Measurements from ENCODE around the gene MOB3A. TPM values are rescaled to one million over a fixed set of nuclear protein-coding genes. Genes with fewer than 3 reads are reported as not detected.
A peak's percentile ranks its signal among the peaks of the same experiment; 100 is the strongest.

MOB3A gene
- total RNA-seq, 1 donor from 2014 or later: 51.0 TPM

DNA sequence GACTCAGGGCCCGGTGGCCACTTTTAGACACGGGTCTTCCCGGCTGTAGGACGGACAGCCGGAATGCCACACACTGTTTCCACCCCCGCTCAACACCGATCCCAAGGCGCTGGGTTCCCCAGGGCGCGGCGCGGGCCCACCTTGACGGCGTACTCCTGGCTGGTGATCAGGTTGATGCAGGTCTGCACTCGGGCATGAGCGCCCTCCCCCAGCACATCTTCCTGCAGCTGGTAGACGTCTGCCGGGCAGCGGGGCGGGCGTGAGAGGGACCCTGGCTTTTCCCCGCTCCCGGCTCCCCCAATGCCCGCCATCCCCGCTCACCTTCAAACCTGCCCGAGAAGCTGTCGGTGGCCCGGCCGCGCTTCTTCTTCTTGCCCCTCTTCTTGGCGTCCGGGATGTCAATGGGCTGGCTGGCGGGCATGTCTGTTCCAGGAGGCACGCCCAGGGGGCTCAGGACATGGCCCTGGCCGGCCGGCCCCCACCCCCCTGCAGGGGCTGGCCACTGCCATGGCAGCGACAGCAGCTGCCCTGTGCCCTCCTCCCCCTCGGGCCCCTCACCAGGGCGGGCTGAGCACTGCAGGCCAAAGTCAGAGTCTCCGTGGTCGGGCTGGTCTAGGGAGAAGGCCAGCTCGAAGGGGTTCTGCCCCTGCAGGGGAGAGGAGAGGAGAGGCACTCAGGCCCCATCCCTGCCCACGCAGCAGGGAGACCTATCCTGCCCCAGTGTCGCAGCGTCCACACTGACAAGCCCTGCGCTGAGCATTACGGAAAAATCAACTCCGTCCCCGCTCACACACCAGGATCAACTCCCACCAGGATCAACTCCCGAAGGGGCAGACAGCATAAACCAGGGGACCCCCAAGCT lies 49.8 kb downstream of the MOB3A start:
- DNase-seq (ENCODE audit: low spot score): no peak

DNA sequence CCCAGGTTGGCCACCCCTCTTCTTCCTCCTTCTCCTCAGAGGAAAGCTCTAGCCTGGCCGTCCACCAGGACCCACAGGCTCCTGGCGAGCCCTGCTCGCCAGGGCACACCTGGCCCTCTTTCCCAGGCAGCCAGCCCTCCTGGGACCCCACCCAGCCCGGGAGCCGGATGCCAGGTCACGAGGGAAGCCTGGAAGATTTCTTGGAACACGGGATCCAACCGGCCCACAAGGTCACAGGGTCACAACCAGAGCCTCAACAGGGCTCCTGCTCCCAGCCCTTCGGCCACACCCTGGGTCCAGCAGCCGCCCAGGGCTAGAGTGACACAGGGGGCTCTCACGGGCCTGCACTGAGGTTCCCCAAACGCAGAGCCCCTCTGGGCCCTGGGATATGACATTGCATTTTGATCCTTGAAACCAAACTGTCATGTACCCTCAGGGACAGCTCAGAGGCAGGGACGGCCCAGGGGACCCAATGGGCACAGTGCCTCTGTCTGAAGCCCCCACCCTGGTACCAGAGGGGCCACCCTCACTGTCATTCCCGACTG lies 50.6 kb downstream of the MOB3A start:
- DNase-seq (ENCODE audit: low spot score): peak; percentile 43

DNA sequence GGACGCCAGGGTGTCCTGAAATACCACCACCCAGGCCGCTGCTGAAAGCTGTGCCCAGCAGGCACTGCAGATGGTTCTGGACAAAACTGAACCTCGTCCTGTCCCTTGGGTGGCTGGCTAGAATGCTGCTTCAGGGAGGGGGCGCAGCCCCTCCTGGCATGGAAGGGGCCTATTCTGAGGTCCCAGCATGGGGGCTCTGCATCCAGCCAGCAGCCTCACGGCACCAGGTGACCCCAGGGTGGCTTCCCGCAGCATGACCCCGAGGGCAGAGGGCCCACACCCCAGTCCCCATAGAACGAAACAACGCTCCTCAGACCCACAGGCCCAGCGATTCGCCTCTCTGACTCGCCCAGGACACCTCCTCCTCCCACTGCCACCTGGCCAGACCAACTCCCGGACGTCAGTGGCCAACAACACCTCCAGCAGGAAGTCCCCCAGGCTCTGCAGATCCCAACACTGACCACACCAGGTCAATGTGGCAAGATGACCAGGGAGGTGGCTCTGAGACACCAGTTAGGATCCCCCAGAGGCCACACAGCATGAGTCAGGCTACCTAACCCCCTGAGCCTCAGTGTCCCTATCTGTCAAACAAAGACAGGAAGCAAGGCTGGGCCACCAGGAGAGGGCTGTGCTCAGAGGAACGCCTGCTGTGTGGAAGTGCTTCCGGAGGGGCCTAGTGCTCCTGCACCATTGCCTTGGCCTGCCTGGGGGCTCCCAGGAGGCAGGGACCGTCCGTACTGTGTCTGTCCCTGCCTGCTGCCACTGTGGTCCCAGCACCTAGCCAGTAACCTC lies 51.2 kb downstream of the MOB3A start:
- peak; percentile 43 for DNase-seq (ENCODE audit: low spot score)

DNA sequence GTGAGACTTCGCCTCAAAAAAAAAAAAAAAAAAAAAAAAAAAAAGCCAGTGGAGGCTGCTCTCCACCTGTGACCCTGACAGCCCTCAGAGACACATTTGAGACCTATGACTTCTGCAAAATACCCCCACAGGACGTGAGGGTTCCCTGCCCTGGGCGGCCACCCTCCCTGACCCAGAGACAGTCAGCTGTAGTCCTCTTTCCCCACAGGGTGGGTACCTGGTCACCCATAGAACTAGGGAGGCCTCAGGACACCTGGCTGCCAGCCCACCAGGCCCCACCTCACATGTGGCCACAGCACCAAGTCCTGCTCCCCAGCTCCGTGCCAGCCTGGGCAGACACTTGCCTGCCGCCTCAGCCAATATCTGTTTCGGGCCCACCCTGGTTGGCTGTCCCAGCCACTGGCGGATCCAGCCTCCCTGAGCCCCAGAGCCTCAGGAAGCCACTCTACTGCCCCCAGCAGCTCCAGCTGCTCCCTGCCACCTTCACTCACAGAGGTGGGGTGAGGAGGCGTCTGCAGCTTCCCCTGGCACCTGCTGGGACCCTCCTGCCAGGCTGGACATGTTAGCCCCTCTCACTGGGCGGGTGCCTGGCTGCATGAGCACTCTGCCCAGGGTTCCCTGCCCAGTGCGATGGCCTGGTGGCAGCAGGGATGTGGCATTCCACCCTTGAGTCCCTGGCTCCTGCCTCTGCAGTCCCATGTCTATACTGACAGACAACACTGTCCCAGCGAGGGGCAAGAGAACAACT lies 52.0 kb downstream of the MOB3A start:
- no peak for DNase-seq (ENCODE audit: low spot score)

DNA sequence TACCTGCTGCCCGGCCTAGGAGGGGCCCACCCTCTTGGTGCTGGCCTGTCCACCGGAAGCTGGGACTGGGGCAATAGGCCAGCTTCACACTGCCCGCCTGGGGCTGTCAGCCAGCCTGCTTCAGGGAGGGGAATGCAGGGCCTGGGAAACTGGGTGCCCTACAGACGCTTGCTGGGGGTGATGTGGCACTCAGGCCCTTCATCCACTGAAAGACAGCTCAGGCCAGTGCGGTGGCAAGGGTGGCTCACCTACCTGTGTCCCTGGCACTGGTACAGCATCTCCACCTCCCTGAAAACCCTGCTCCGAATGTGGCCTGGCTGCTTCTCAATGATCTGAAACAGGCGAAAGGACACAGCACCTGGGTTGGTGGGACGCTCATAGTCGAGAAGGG lies 52.9 kb downstream of the MOB3A start:
- DNase-seq (ENCODE audit: low spot score): peak; percentile 46

DNA sequence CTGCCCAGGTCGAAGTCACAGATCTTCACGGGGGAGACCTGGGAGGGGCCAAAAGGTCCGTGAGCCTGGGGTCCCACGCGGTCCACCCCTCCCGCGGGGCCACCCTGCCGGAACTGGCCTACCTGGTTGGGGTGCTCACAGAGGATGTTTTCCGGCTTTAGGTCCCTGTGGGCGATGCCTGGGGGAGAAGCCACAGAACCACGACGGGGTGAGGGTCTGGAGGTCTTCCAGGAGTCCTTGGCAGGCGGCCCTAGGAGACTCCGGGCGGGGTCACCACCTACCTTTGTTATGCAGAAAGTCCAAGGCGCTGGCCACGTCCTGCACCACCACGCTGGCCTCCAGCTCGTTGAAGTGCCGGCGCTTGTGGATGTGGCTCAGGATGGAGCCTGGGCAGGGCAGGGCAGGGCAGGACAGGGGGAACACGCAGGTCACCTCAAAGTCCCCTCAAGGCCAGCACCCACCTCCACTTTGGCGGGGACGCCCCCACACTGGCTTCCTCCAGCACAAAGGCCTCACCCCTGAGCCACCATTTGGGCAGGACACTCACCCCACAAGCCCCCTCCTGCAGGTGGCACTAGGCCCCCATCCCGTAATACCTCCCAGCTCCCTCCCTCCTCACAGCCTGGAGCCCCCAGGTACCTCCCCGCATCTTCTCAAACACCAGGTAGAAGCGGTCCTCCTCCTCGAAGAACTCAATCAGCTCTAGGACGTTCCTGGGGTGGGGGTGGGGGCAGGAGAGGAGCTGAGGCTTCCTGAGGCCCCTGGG lies 53.5 kb downstream of the MOB3A start:
- DNase-seq (ENCODE audit: low spot score): peak; percentile 65

DNA sequence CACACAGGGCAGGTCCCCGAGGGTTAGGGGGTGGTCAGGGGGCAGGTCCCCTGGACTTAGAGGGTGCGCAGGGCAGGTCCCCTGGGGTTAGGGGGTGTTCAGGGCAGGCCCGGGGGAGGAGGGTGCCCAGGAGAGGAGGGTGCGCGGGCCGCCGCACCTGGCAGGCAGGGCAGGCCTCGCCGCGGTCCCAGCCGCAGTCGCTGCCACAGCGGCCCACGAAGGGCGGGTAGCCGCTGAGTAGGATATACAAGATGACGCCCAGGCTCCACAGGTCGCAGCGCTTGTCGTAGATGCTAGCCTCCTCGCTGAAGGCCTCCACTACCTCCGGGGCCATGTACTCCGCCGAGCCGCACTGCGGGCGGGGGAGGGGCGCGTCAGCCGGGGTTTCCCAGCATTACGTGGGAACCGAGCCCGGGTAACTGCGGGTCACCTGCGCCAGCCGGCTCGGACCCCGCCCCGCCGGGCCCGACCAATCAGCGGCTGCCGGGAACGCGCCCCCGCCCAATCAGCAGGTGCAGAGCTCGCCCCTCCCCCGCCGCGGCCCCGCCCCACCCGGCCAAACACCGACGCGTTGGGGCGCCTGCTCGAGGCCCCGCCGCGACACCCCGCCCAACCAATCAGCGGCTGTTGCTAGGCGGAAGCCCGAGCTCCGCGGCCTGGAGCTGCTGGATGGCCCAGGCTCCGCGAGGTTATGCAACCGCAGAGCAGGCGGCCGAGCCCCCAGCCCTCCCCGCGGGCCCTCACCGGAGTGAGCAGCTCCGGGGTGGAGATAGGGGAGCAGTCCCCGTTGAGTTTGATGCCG lies 54.2 kb downstream of the MOB3A start:
- peak; percentile 99 for DNase-seq (ENCODE audit: low spot score)

DNA sequence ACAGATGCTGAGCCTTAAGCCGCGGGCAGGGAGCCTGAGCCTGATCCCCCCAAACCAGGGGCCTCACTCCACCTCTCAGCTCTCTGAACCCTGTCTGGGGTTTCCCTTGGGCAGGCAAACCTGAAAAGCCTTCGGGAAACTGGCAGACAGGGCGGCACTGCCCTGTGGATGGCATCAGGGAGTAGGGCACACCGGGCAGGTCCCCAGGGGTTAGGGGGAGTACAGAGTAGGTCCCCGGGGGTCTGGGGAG lies 54.8 kb downstream of the MOB3A start:
- peak; percentile 57 for DNase-seq (ENCODE audit: low spot score)

DNA sequence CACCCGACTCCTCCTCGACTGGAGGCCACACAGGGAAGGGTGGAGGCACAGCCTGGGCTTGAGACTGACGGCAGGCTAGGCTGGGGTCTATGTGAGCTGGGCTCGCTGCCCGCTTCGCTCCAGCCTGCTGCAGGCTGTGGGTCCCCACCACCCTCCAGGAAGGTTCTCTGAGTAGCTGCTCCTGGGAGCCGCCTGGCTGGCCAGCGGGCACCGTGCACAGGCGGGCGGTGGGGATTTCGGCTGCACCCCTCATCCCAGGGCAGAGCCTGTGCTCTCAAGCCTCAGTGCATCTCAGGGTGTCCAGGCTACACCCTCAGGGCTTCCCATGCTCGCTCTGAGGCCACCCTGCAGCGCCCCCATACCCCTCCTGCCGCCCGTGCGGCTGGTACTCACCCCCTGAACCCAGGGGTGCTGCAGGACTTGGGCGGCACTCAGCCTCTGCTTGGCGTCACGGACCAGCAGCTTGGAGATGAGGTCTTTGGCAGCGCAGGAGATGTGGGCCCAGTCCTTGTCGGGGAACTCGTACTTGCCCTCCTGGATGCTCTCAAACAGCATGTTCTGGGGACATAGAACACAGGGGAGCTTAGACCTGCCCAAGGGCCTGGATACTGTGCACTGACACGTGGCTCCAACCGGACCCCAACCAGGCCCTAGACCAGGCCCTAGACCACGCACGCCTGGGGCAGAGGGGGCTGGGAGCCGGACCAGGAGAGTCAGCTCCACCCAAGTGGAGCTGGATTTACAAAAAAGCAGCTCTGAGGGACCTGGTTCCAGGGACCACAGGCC lies 55.3 kb downstream of the MOB3A start:
- DNase-seq (ENCODE audit: low spot score): no peak

DNA sequence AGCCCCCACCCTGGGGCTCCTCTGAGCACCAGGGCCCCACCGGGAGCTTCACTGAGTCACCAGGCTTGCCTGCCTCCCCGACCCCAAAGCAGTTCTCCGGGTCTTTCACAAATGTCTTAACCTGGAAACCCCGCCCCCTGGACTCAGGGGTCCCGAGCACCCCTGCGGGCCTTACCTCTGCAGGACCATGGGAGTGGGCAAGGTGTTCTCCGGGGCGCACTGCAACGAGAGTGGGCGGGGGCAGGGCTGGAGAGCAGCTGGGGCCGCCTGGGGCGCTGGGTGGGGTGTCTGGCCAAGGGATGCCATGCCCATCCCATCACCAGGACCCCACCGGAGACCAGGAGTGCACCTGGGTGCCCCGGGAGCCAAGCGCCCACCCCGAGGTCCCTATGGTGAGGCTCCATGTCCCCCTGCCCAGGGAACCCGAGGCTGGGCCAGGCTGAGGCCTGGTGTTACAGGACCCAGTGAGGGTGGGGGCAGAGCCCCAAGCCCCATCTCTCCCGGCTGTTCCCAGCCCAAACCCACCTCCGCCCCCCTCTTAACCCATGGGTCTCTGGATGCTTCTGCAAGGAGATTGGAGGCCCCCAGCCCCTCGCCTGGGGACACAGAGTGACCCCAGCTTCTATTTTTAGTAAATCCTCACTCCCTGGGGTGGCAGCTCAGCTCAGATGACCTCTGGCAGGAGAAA lies 56.0 kb downstream of the MOB3A start:
- DNase-seq (ENCODE audit: low spot score): peak; percentile 51

DNA sequence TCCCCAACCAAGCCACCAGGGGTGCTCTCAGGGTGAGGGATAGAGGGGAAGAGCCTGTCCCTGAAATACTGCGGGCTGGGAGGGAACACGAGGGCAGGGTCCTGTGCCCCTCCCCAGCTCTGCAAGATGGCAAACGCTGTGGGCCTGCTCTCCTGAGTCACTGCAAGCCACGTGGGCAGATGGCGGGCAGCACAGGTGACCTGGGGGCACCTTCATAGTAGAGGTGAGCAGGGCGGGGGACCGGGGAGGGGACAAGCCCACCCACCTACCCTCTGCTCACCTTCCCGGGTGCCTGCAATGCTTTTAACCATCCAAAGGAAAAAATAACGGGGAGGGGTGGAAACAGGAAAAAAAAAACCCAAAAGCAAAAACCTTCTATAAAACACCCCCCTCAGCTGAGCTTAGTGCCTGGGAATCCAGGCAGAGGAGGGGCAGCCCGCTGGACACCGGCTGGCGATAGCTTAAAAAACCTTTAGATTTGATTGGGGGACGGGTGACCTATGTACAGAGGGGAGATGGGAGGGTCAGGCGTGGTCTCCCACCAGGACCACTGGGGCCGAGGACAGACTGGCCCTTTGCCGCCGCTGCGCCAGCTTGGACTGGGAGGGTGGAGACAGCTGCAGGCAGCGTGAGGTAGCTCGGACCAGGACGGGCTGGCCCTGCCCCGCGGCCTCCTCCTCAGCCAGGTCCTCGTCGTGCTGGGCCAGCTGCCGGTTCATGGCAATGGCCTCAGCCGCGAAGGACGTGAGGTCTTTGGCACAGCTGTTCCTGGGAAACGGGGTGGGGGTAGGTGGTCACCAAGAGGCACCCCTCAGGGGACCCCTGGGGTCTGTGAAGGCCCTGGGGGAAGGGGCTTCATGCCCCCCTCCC lies 56.8 kb downstream of the MOB3A start:
- no peak for DNase-seq (ENCODE audit: low spot score)

DNA sequence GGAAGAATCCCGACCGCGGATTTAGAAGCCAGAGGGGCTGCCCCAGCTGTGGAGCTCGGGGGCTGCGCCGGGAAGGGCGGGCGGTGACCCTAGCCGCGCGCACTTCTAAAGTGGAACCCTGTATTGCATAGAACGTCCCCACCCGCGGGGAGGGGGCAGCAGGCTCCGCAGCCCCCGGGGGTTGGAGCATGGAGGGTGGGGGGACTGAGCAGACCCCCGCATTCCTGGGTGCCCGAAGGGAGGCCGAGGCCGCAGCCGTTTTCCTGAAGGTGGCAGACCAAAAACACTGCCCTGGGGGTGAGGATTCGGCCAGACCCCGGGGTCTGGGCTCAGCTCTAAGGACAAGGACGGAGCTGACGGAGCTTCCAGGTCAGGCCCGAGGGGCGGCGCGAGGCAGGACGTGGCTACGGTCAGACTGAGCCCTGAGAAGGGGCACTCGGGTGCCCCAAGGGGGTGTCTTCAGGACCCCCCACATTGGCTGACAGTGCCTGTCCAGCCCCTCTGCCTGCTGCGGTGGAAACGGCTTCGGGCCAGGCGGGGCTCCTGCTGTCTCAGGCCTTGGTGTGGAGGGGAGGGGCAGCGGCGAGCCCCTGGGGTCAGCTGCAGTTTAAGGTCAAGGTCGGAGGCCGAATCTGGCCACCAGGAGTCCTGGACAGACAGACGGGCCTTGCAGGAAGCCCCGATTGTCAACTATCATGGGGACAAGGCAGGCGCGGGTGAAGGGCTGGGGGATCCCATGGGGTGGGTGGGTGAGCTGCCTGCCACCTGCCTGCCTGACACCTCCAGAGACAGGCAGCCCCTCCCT lies 57.6 kb downstream of the MOB3A start:
- peak; percentile 48 for DNase-seq (ENCODE audit: low spot score)

DNA sequence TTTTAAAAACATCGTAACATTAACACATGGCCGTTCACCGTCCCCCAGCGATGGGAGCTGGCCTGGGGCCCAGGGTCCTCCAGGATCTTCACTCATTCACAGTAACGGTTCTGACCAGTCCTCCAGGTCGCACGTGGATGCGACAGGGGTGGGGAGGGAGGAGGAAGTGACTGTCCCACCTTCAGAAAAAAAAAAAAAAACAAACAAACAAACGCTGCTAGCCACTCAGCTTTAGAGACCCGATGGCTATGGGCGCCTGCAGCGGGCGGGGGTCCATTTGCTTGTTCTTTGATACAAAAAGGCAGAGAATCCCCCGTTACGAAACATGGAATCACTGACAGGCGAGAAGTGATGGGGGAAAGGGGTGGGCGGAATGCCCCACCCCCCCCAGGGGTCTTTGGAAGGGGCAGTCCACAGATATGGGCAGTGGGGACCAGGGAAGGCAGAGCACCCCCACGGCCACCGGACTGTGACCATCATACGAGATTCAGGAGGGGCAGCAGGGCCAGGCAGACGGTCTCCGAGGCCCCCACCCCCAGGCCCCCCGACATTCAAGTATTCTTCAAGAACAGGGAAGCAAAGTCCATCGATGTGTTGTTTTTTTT lies 58.4 kb downstream of the MOB3A start:
- DNase-seq (ENCODE audit: low spot score): no peak

DNA sequence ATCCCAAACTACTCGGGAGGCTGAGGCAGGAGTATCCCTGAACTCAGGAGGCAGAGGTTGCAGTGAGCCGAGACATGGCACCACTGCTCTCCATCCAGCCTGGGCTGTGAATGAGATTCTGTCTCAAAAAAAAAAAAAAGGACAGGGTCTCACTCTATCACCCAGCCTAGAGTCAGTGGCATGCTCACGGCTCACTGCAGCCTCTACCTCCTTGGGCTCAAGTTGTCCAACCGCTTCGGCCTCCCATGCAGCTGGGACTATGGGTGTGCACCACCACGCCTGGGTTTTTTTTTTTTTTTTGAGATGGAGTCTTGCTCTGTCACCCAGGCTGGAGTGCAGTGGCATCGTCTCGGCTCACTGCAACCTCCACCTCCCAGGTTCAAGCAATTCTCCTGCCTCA lies 59.7 kb downstream of the MOB3A start:
- no peak for DNase-seq (ENCODE audit: low spot score)

DNA sequence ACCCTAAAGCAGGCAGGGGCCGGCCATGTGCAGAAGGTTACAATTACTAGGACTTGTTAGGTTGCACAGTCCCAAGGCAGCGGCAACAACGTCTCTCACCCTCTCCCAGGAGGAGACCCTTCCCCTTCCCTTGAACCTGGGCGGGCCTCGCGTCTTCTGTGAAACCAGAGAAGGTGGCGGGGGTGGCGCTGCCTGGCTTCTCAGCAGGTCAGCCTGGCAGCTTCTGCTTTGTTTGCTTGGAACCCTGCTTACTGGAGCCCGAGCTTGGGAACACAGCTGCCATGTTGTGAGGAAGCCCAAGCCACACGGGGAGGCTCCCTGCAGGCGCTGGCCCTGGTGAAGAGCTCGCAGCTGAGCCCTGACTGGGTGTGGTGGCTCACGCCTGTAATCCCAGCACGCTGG lies 60.5 kb downstream of the MOB3A start:
- DNase-seq (ENCODE audit: low spot score): no peak

DNA sequence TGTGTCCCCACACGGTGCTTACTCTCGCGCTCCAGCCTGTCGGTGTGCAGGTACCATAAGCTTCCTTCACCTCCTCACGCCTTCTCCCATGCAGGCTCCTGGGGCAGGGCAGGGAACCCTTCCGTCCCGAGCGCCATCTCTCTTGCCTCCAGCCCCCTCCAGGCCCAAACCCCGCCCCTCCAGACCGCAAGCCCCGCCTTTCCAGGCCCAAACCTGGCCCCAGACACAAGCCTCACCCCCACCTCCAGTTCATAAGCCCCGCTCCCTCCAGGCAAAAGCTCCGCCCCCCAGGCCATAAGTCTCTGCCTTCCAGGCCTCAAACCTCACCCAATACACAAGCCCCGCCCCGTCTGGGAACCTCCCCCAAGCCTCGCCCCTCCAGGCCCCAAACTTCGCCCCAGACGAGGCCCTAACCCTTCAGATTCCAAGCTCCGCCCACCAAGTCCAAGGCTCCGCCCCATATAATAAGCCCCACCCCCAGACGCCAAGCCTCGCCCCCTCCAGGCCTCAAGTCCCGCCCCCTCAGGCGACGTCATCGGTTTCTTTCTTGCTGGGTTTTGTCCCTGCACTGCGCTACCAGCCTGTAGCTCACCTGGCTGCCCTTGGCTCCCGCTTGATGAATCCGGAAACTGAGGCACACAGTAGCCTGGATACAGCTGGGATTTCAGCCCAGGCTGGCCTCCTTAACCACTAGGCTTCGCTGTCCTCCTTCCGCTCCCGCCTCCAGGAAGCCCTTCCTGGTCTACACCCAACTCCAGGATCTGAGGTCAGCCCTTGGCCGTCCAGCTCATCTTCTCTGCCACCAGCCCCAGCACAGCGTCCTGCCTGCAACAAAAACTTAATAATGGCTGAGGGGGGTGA lies 61.2 kb downstream of the MOB3A start:
- peak; percentile 74 for DNase-seq (ENCODE audit: low spot score)

All from ureter (tissue), 1 donor.